Natural killer cell (primary cell): ENCODE data around the gene UBE2D3. TPM values are rescaled to one million over a fixed set of nuclear protein-coding genes. Genes with fewer than 3 reads are reported as not detected.

Experiments used
- ATAC-seq, 3 donors: fragments of 150-1000 bp in 2 of 3; fragments of 200-7000 bp in 1 of 3; cut with Tn5 transposase; 1 replicate in 1 of 3; 2 replicates in 2 of 3; pipeline ENCODE4 v1.10.0; 2021; ENCODE audit warnings: mild to moderate bottlenecking in 2 of 3, moderate library complexity in 2 of 3
- DNase-seq, 2 donors: peaks; one replicate each; pipeline versions ENCODE4 v3.0.0 to v3.0.0-alpha.2; 2013 to 2021; ENCODE audit warnings: mixed read lengths in 1 of 2
- H3K27ac ChIP-seq: one replicate; pipeline ENCODE4 v1.5.1; 2013; ENCODE audit warnings: mild to moderate bottlenecking, low read length
- H3K27me3 ChIP-seq: one replicate; pipeline ENCODE4 v1.6.1; 2013; ENCODE audit warnings: low read length; ENCODE audit not compliant: control insufficient read depth, insufficient read depth
- H3K36me3 ChIP-seq: one replicate; pipeline ENCODE4 v1.6.1; 2013; ENCODE audit warnings: low read length; ENCODE audit not compliant: control insufficient read depth, insufficient read depth
- H3K4me1 ChIP-seq: one replicate; pipeline ENCODE4 v1.6.1; 2013; ENCODE audit warnings: low read length; ENCODE audit not compliant: control insufficient read depth, insufficient read depth
- H3K4me3 ChIP-seq: one replicate; pipeline ENCODE4 v1.5.1; 2013; ENCODE audit warnings: low read length
- H3K9me3 ChIP-seq: one replicate; pipeline ENCODE4 v1.6.1; 2013; ENCODE audit warnings: low read length; ENCODE audit not compliant: control insufficient read depth, insufficient read depth
- H3K27ac Mint-ChIP-seq, 2 donors: one replicate each; pipeline ENCODE4 v1.8.0; 2022; ENCODE audit warnings: mild to moderate bottlenecking in 2 of 2, mixed read lengths in 2 of 2, moderate library complexity in 1 of 2
- H3K27me3 Mint-ChIP-seq, 2 donors: one replicate each; pipeline ENCODE4 v1.8.0; 2022; ENCODE audit warnings: low read depth in 2 of 2, mixed read lengths in 2 of 2
- H3K36me3 Mint-ChIP-seq: one replicate; pipeline ENCODE4 v1.8.0; 2022; ENCODE audit warnings: mixed read lengths
- H3K4me1 Mint-ChIP-seq, 2 donors: one replicate each; pipeline ENCODE4 v1.8.0; 2022; ENCODE audit warnings: mixed read lengths in 2 of 2
- H3K4me3 Mint-ChIP-seq: one replicate; pipeline ENCODE4 v1.8.0; 2022; ENCODE audit warnings: mild to moderate bottlenecking, moderate library complexity, mixed read lengths
- H3K9me3 Mint-ChIP-seq, 2 donors: one replicate each; pipeline ENCODE4 v1.8.0; 2022; ENCODE audit warnings: mixed read lengths in 2 of 2
- CTCF ChIP-seq: fragments of 200-600 bp; IDR thresholded peaks from one replicate; pipeline ENCODE4 v1.8.0; 2022; ENCODE audit warnings: antibody characterized with exemption
- WGBS: methylation state at CpG from one replicate; pipeline ENCODE4 v1.1.7; 2013; ENCODE audit warnings: missing lambda C conversion rate; ENCODE audit not compliant: insufficient coverage; 5-methylcytosine and 5-hydroxymethylcytosine counted together
- intact Hi-C: fragments of 100-400 bp; cut with micrococcal nuclease; formaldehyde crosslinking; loops from one replicate; pipeline ENCODE4 v1.14.2; 2022
- total RNA-seq, 4 donors: library from RNA; stranded (reverse); fragments of 120-200 nt in 1 of 4; gene quantifications; one replicate each; pipeline versions ENCODE4 v1.2.3 to v1.2.4, GENCODE V29; 2013 to 2022

Gene UBE2D3
- total RNA-seq, 3 donors from 2014 or later (not counting 1 experiment from before 2014, with no cell fraction given), result 527 to 624 (median 529) TPM

GRCh38 chr4:102862747-102863146, 35.4 kb upstream of the UBE2D3 start:
- Mint-ChIP-seq H3K4me3 (no peak overlapping the region), H3K9me3 (peaks cover 8 to 11% of the 10 kb centered on the region in 2 donors), H3K36me3 (peaks cover 16% of the 10 kb centered on the region), H3K27ac (no peak overlapping the region), H3K4me1 (peaks cover 5 to 7% of the 10 kb centered on the region in 2 donors), H3K27me3 (no peaks in the 10 kb centered on the region)
- WGBS, result 100% methylated on average over 1 of the region's 1 CpG
- Histone ChIP-seq H3K27ac (no peak overlapping the region), H3K36me3 (no peaks in the 10 kb centered on the region), H3K4me3 (no peak overlapping the region), H3K9me3 (no peaks in the 10 kb centered on the region), H3K4me1 (peaks cover 4% of the 10 kb centered on the region), H3K27me3 (no peaks in the 10 kb centered on the region)
- intact Hi-C loops, result no loop called here
- DNase-seq (no peak), ATAC-seq (no peak)
- TF ChIP-seq CTCF, result no peak

- no peak for ATAC-seq
- intact Hi-C loops, result no loop called here
- Mint-ChIP-seq H3K9me3 (peaks cover 8 to 11% of the 10 kb centered on the region in 2 donors), H3K4me3 (no peak overlapping the region), H3K36me3 (peaks cover 16% of the 10 kb centered on the region), H3K4me1 (peaks cover 5 to 7% of the 10 kb centered on the region in 2 donors), H3K27ac (no peak overlapping the region), H3K27me3 (no peaks in the 10 kb centered on the region)
- Histone ChIP-seq H3K9me3 (no peaks in the 10 kb centered on the region), H3K4me3 (no peak overlapping the region), H3K27me3 (no peaks in the 10 kb centered on the region), H3K4me1 (no peaks in the 10 kb centered on the region), H3K36me3 (no peaks in the 10 kb centered on the region), H3K27ac (no peak overlapping the region)
- no peak for TF ChIP-seq CTCF
- DNase-seq, result no peak
- no CpG with 5 or more reads among the region's 1 CpG for WGBS
Measured at GRCh38 chr4:102862016-102862415, 34.7 kb upstream of the UBE2D3 start.

- H3K9me3 Mint-ChIP-seq, result peaks cover 8 to 11% of the 10 kb centered on the region in 2 donors
- 93% methylated on average over 2 of the region's 2 CpGs for WGBS
- DNase-seq, result no peak
- H3K4me3 Mint-ChIP-seq, result no peak overlapping the region
- Histone ChIP-seq H3K36me3 (no peaks in the 10 kb centered on the region), H3K9me3 (no peaks in the 10 kb centered on the region), H3K4me1 (no peaks in the 10 kb centered on the region), H3K27ac (no peak overlapping the region), H3K27me3 (no peaks in the 10 kb centered on the region), H3K4me3 (no peak overlapping the region)
- no peak for TF ChIP-seq CTCF
- intact Hi-C loops, result no loop called here
- no peak overlapping the region for H3K27ac Mint-ChIP-seq
- no peak for ATAC-seq
- peaks cover 5 to 7% of the 10 kb centered on the region in 2 donors for H3K4me1 Mint-ChIP-seq
- H3K36me3 Mint-ChIP-seq, result peaks cover 16% of the 10 kb centered on the region
- no peaks in the 10 kb centered on the region for H3K27me3 Mint-ChIP-seq
Measured at GRCh38 chr4:102860611-102861324, 33.4 kb upstream of the UBE2D3 start.
